IPS-20b (cell line): Measurements from ENCODE around the gene ENHO.

Experiments
- H3K27ac ChIP-seq: one replicate; pipeline ENCODE4 v1.5.1; 2013; ENCODE audit warnings: low read length
- H3K27me3 ChIP-seq: 2 replicates; pipeline ENCODE4 v1.6.1; 2013; ENCODE audit warnings: mild to moderate bottlenecking, low read length, inconsistent platforms; ENCODE audit not compliant: insufficient read depth
- H3K36me3 ChIP-seq: 2 replicates; pipeline ENCODE4 v1.6.1; 2013; ENCODE audit warnings: low read depth, mild to moderate bottlenecking, inconsistent platforms, low read length, moderate library complexity; ENCODE audit not compliant: insufficient read depth
- H3K4me1 ChIP-seq: 2 replicates; pipeline ENCODE4 v1.6.1; 2013; ENCODE audit warnings: mild to moderate bottlenecking, control low read depth, inconsistent platforms, low read length, moderate library complexity; ENCODE audit not compliant: insufficient read depth
- H3K4me3 ChIP-seq: 2 replicates; pipeline ENCODE4 v1.5.1; 2013; ENCODE audit warnings: mild to moderate bottlenecking, low read length, inconsistent platforms
- H3K9ac ChIP-seq: 2 replicates; pipeline ENCODE4 v1.6.1; 2013; ENCODE audit warnings: low read depth, mild to moderate bottlenecking, inconsistent platforms, low read length, moderate library complexity
- H3K9me3 ChIP-seq: 2 replicates; pipeline ENCODE4 v1.6.1; 2013; ENCODE audit warnings: mild to moderate bottlenecking, low read depth, low read length, inconsistent platforms; ENCODE audit not compliant: insufficient read depth

Gene ENHO

GRCh38 chr9:34563262-34563661 lies 40.5 kb upstream of the ENHO start:
- no peak overlapping the region for H3K4me3 ChIP-seq
- no peaks in the 10 kb centered on the region for H3K36me3 ChIP-seq
- no peak overlapping the region for H3K9ac ChIP-seq
- no peaks in the 10 kb centered on the region; the same call in 1 of the 2 replicates for H3K4me1 ChIP-seq
- no peaks in the 10 kb centered on the region for H3K9me3 ChIP-seq
- H3K27me3 ChIP-seq, result no peaks in the 10 kb centered on the region; the same call in 1 of the 2 replicates
- no peak overlapping the region for H3K27ac ChIP-seq

- no peak overlapping the region for H3K27ac ChIP-seq
- H3K36me3 ChIP-seq, result no peaks in the 10 kb centered on the region
- no peaks in the 10 kb centered on the region for H3K9me3 ChIP-seq
- H3K4me1 ChIP-seq, result no peaks in the 10 kb centered on the region; the same call in 1 of the 2 replicates
- H3K27me3 ChIP-seq, result no peaks in the 10 kb centered on the region; the same call in 1 of the 2 replicates
- no peak overlapping the region for H3K9ac ChIP-seq
- no peak overlapping the region for H3K4me3 ChIP-seq
Measured at GRCh38 chr9:34562135-34562745, 39.5 kb upstream of the ENHO start.

DNA sequence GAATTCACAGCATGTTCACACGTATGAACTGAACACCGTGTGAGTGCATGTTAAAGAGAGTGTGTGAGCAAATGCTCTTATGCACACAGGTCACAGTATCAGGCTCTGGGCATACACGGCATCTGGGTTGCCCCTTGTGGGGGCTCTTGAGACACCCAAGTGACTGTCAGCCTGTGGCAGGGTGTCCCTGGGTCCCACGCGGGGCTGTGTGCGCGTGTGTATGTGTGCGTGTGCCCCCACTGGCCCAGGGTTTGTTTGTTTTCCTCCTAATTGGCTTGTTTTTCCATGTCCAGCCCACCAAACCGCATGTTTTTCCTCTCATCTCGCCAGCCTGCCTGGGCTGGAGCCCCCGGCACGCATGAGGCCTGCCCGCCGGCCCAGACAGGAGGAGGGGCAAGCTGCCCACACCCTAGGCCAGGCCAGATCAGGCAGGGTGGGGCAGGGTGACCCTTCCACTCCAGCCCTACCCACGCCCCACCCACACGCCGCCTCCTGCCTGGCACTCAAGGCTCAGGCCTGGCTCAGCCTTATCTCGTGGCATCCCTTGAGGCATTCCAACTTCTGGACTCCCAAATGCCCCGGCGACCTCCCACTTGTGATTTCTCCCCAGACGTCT lies 37.9 kb upstream of the ENHO start:
- H3K4me1 ChIP-seq, result no peaks in the 10 kb centered on the region; the same call in 1 of the 2 replicates
- H3K27ac ChIP-seq, result no peak overlapping the region

DNA sequence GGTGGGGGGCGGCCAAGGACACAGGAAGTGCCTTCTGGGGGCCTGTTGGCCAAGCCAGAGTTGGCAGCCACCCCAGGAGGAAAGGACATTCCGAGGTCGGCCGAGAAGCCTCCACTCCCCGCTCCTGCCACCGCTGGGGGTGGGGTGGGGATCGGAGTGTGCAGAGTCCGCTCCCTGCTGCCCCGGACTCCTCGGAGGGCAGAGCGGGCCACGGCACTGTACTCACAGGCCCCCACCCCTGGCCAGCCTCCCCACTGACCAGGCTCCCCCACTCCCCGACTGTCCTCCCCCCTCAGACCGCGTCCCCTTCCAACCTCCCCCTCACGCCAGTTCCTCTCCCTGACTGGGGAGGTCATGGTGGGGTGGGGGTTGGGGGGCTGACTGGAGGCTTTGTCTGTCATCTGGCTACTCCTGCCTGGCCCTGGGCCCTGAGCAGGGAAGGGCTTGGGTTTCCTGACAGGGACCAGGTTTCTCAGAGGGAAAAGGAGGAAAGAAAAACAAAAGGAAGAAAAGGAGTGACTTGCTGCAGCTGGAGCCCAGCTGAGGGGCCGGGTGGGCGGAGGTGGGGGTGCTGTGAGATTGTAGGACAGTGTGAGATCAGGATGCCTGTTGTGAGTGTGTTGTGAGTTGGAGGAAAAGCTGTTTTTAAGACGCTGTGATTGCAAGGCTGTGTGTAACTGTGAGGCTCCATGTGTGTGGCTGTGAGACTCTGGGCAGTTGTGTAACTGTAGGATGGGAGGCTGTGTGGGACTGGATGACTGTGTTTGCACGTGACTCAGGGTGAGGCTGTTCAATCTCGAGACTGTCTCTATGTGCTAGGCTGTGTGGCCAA lies 37.0 kb upstream of the ENHO start:
- H3K27ac ChIP-seq, result no peak overlapping the region
- H3K36me3 ChIP-seq, result no peaks in the 10 kb centered on the region
- no peak overlapping the region for H3K9ac ChIP-seq
- no peaks in the 10 kb centered on the region; the same call in 1 of the 2 replicates for H3K27me3 ChIP-seq
- H3K4me1 ChIP-seq, result peaks cover 6% of the 10 kb centered on the region; the same call in 1 of the 2 replicates
- H3K4me3 ChIP-seq, result no peak overlapping the region; the same call in 1 of the 2 replicates
- H3K9me3 ChIP-seq, result no peaks in the 10 kb centered on the region

More for the DNA sequence above, 37.9 kb upstream of the ENHO start:
- no peak overlapping the region for H3K4me3 ChIP-seq
- H3K9ac ChIP-seq, result no peak overlapping the region
- H3K9me3 ChIP-seq, result no peaks in the 10 kb centered on the region
- H3K36me3 ChIP-seq, result no peaks in the 10 kb centered on the region
- no peaks in the 10 kb centered on the region; the same call in 1 of the 2 replicates for H3K27me3 ChIP-seq

DNA sequence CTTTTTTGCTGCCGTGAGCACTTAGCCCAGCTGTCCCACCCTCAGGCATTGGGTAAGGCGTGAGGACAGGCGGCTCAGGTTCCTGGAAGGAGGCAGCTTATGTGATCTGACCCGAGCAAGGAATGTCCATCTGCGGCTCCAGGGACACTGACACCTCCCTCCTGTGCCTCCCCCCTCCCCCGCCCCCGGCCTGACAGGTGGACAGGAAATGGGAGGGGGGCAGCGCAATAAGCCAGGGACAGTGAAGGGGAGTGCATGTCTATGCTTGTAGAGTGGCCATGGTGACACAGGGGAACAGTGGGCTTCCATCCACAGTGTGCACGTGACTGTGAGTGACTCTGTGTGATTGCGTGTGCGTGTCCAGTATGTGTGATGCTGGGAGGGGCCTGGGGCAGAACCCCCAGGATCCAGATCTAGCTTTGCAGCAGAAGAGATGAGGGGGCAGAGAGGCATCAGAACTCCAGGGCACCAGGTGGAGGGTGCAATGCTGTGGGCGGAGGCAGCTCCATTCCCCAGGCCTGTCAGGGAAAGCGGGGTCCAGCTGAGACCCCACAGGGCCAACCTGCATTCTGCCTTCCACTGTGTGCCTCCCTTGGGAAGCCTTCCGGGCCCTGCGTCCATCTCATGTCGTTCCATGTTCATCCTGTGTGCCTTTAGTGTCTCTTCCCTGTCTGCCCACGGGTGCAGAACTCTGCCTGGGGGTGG lies 36.3 kb upstream of the ENHO start:
- Histone ChIP-seq H3K4me3 (no peak overlapping the region), H3K27ac (no peak overlapping the region), H3K9ac (no peak overlapping the region), H3K36me3 (no peaks in the 10 kb centered on the region), H3K27me3 (no peaks in the 10 kb centered on the region; the same call in 1 of the 2 replicates), H3K9me3 (no peaks in the 10 kb centered on the region), H3K4me1 (peaks cover 9% of the 10 kb centered on the region; the same call in 1 of the 2 replicates)

DNA sequence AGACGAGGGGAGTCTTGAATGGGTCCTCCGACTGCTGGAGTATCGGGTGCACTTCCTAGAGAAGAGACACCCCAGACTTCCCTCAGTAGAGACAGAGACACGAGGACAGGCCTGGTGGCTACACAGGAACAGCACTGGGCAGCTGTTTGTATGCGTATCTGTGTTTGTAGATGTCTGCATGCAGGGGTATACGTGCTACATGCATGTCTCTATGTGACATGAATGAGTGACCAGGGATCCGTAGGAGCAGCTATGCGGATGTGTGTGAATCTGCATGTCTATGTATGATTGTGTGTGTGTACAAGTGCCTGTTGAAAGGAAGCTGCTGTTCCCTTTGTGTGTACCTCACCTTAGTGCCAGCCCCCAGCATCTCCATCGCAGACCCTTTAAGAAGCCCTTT lies 35.6 kb upstream of the ENHO start:
- H3K9ac ChIP-seq, result no peak overlapping the region
- no peaks in the 10 kb centered on the region for H3K36me3 ChIP-seq
- H3K4me3 ChIP-seq, result no peak overlapping the region
- no peaks in the 10 kb centered on the region; the same call in 1 of the 2 replicates for H3K27me3 ChIP-seq
- peaks cover 9% of the 10 kb centered on the region; the same call in 1 of the 2 replicates for H3K4me1 ChIP-seq
- H3K27ac ChIP-seq, result no peak overlapping the region
- H3K9me3 ChIP-seq, result no peaks in the 10 kb centered on the region

DNA sequence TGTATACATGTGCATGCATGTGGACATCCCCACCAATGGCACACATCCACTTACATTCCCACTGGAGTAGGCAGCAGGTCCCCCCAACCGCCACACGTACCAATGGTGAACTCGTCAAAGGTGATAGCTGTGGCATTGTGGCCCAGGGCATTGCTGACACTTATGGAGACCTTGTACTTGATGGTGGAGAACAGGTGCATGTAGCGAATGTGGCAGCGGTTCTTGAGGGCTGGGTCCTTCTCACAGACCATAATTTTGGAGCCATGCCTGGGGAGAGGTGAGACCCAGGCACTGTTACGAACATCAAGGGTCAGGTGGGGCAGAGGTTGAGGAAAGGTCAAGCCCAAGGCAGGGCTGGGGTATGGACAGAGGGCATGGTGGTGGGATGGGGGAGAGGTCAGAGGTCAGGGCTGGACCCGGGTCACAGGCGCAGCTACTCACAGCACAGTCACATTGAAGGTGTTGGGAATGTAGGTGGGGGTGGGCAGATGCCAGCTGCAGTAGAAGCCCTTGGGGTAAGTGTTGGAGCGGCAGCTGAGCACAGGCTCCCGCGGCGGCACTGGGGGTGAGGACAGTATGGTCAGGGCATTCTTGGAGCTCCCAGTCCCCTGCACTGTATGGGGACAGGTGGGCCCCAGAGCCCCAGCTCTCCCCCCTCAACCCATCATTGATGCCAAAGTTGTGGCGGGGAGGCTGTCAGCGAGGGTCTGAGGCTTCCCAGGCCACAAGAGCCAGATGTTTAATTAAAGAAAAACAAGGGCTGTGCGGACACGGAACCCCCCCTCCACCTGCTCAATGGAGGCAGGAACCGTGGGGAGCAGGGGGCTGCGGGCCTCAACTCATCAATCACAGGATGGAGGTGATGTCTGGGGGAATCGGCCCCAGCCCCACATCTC lies 34.9 kb upstream of the ENHO start:
- H3K9me3 ChIP-seq, result no peaks in the 10 kb centered on the region
- H3K9ac ChIP-seq, result no peak overlapping the region
- H3K36me3 ChIP-seq, result no peaks in the 10 kb centered on the region
- no peak overlapping the region for H3K4me3 ChIP-seq
- H3K27ac ChIP-seq, result no peak overlapping the region
- H3K4me1 ChIP-seq, result peaks cover 9% of the 10 kb centered on the region; the same call in 1 of the 2 replicates
- H3K27me3 ChIP-seq, result no peaks in the 10 kb centered on the region

- H3K27me3 ChIP-seq, result no peaks in the 10 kb centered on the region
Measured at GRCh38 chr9:34556949-34557348, 34.2 kb upstream of the ENHO start.

DNA sequence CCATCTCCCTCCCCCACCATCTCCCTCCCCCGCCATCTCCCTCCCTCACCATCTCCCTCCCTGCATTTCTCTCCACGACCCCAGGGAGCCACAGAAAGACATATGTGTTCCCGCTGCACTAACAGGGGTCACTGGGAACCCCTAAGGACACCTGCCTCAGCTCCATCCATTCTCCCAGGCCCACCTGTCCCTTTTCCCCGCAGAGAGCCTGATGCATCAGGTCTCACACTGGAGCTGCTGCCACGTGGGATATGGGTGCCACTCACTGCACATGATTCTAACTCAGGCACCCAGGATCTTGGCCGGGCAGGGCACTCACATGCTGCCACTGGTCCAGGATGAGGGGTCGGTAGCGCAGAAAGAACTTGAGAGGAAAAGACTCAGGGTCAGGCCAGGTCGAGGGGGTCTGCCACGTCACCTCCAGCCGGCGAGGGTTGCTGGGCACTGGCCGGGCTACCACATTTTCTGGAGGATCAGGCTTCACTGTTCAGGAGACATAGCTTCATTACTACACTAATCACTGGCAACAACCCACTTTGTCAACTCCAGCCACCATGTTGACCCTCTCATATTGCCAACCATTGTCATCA lies 33.2 kb upstream of the ENHO start:
- H3K9me3 ChIP-seq, result no peaks in the 10 kb centered on the region
- no peaks in the 10 kb centered on the region for H3K36me3 ChIP-seq
- H3K9ac ChIP-seq, result no peak overlapping the region
- peaks cover 9% of the 10 kb centered on the region; the same call in 1 of the 2 replicates for H3K4me1 ChIP-seq
- H3K27me3 ChIP-seq, result no peaks in the 10 kb centered on the region
- no peak overlapping the region for H3K27ac ChIP-seq
- no peak overlapping the region for H3K4me3 ChIP-seq

More at GRCh38 chr9:34556949-34557348, 34.2 kb upstream of the ENHO start:
- Histone ChIP-seq H3K9me3 (no peaks in the 10 kb centered on the region), H3K36me3 (no peaks in the 10 kb centered on the region), H3K4me1 (peaks cover 9% of the 10 kb centered on the region; the same call in 1 of the 2 replicates), H3K9ac (no peak overlapping the region), H3K4me3 (no peak overlapping the region), H3K27ac (no peak overlapping the region)

DNA sequence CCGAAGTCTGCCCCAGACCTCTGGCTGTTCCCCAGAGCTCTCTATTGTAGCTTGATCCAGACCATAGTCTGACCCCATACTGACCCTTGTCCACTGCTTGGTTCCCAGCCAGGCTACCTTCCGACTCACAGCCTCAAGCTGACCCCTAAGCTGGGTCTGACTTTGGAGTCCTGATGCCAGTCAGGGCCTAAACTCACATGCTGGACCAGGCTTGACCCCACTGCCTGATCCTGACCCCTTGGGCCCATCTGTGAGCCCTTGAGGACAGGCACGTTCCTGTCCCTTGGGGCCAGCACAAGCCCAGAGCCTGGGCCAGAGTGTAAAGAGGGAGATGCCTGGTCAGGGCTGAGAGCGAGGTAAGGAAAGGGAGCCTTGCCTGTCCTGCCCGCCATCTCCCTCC lies 32.7 kb upstream of the ENHO start:
- H3K27ac ChIP-seq, result no peak overlapping the region
- no peak overlapping the region for H3K4me3 ChIP-seq
- H3K4me1 ChIP-seq, result peaks cover 9% of the 10 kb centered on the region; the same call in 1 of the 2 replicates
- no peaks in the 10 kb centered on the region for H3K36me3 ChIP-seq
- no peaks in the 10 kb centered on the region for H3K9me3 ChIP-seq
- no peak overlapping the region for H3K9ac ChIP-seq
- no peaks in the 10 kb centered on the region for H3K27me3 ChIP-seq
